Lower leg skin (tissue), 3 donors: ENCODE results near the gene KCNMA1.

Source experiments
- CTCF ChIP-seq, 3 donors: fragments of 450-650 bp; IDR thresholded peaks; one replicate each; pipeline ENCODE4 v1.5.1; 2016; ENCODE audit warnings: antibody characterized with exemption in 3 of 3, mild to moderate bottlenecking in 3 of 3, moderate library complexity in 2 of 3
- POLR2A ChIP-seq, 2 donors: fragments of 450-650 bp; IDR thresholded peaks; one replicate each; pipeline ENCODE4 v1.6.1; 2016 to 2017; ENCODE audit warnings: antibody characterized with exemption in 2 of 2, mild to moderate bottlenecking in 1 of 2, moderate library complexity in 1 of 2

GRCh38 chr10:76945166-76945565 lies 692.4 kb downstream of the KCNMA1 start:
- TF ChIP-seq CTCF (IDR thresholded peaks at IDR 0.05), result no peak
- TF ChIP-seq POLR2A (IDR thresholded peaks at IDR 0.05), result no peak
